Measurements from ENCODE around the gene MPHOSPH9.
"Not testable (repeated sequence)": the region's sequence is repeated elsewhere in the genome, so short reads cannot be mapped to it uniquely, and the experiment has no call there.

Gene MPHOSPH9

GRCh38 chr12:123254853-123255446 is 22.0 kb upstream of the MPHOSPH9 start:
- DNase-seq (ENCODE audit: low read depth), result no peak

GRCh38 chr12:123253641-123254459 is 20.9 kb upstream of the MPHOSPH9 start:
- DNase-seq (ENCODE audit: low read depth), result no peak

GRCh38 chr12:123252365-123252764 is 19.4 kb upstream of the MPHOSPH9 start:
- not testable (repeated sequence) for DNase-seq (ENCODE audit: low read depth)

GRCh38 chr12:123251403-123252076 is 18.6 kb upstream of the MPHOSPH9 start:
- no peak for DNase-seq (ENCODE audit: low read depth)

GRCh38 chr12:123250471-123251383 is 17.8 kb upstream of the MPHOSPH9 start:
- DNase-seq (ENCODE audit: low read depth), result no peak

GRCh38 chr12:123248996-123249741 is 16.2 kb upstream of the MPHOSPH9 start:
- not testable (repeated sequence) for DNase-seq (ENCODE audit: low read depth)

- not testable (repeated sequence) for DNase-seq (ENCODE audit: low read depth)
These were observed 15.2 kb upstream of the MPHOSPH9 start for GRCh38 chr12:123248129-123248528.

- no peak for DNase-seq (ENCODE audit: low read depth)
These were observed 12.7 kb upstream of the MPHOSPH9 start for GRCh38 chr12:123245678-123246077.

GRCh38 chr12:123243671-123244262 is 10.8 kb upstream of the MPHOSPH9 start:
- no peak for DNase-seq (ENCODE audit: low read depth)

GRCh38 chr12:123242116-123242904 is 9.4 kb upstream of the MPHOSPH9 start:
- no peak for DNase-seq (ENCODE audit: low read depth)

GRCh38 chr12:123238961-123239360 is 6.0 kb upstream of the MPHOSPH9 start:
- no peak for DNase-seq (ENCODE audit: low read depth)

GRCh38 chr12:123238330-123238682 is 5.4 kb upstream of the MPHOSPH9 start:
- no peak for DNase-seq (ENCODE audit: low read depth)

GRCh38 chr12:123237646-123238329 is 4.8 kb upstream of the MPHOSPH9 start:
- DNase-seq (ENCODE audit: low read depth), result no peak

GRCh38 chr12:123233505-123234308 is 766 bp upstream of the MPHOSPH9 start:
- DNase-seq (ENCODE audit: low read depth), result no peak

GRCh38 chr12:123232472-123232806 is 502 bp downstream of the MPHOSPH9 start:
- no peak for DNase-seq (ENCODE audit: low read depth)

GRCh38 chr12:123231931-123232330 is 1.0 kb downstream of the MPHOSPH9 start:
- DNase-seq (ENCODE audit: low read depth), result no peak

GRCh38 chr12:123229051-123229450 is 3.9 kb downstream of the MPHOSPH9 start:
- DNase-seq (ENCODE audit: low read depth), result no peak

- DNase-seq (ENCODE audit: low read depth), result no peak
These were observed 5.2 kb downstream of the MPHOSPH9 start for GRCh38 chr12:123227581-123228258.
